GM12875 (cell line): ENCODE measurements around the gene ZBTB7A.

Experiments
- H3K4me3 ChIP-seq: one replicate; pipeline ENCODE4 v1.5.1; 2011; ENCODE audit warnings: low read depth, low read length, control low read depth
- TF ChIP-seq, protein P1 (sequence below): IDR thresholded peaks from 2 replicates; pipeline ENCODE4 v1.5.1; 2011; ENCODE audit warnings: low read depth, mild to moderate bottlenecking, control low read depth, inconsistent platforms, low read length, moderate library complexity, borderline replicate concordance; ENCODE audit not compliant: insufficient read depth

ZBTB7A gene

DNA sequence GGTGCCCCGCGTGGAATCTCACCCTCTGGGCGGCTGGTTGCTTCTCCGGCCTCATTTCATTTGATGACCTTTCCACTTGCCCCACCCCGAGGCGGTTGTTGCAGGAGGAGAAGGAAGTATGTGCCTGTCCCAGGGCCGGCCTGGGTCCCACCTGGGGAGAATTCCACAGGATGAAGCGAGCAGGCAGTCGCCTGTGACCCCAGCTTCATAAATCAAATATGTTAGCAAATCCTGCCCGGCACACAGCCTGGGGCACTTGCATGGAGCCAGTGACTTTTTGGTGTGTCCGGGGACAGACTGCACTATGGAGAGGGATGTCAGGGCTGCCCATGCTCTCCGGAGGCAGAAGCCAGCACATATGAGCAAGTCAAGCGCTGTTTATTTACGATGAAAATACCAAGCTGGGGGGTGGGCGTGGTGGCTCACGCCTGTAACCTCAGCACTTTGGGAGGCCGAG, 19.7 kb upstream of the ZBTB7A start:
- TF ChIP-seq, protein P1, sequence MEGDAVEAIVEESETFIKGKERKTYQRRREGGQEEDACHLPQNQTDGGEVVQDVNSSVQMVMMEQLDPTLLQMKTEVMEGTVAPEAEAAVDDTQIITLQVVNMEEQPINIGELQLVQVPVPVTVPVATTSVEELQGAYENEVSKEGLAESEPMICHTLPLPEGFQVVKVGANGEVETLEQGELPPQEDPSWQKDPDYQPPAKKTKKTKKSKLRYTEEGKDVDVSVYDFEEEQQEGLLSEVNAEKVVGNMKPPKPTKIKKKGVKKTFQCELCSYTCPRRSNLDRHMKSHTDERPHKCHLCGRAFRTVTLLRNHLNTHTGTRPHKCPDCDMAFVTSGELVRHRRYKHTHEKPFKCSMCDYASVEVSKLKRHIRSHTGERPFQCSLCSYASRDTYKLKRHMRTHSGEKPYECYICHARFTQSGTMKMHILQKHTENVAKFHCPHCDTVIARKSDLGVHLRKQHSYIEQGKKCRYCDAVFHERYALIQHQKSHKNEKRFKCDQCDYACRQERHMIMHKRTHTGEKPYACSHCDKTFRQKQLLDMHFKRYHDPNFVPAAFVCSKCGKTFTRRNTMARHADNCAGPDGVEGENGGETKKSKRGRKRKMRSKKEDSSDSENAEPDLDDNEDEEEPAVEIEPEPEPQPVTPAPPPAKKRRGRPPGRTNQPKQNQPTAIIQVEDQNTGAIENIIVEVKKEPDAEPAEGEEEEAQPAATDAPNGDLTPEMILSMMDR = no peak
- no peak overlapping the region for H3K4me3 ChIP-seq

DNA sequence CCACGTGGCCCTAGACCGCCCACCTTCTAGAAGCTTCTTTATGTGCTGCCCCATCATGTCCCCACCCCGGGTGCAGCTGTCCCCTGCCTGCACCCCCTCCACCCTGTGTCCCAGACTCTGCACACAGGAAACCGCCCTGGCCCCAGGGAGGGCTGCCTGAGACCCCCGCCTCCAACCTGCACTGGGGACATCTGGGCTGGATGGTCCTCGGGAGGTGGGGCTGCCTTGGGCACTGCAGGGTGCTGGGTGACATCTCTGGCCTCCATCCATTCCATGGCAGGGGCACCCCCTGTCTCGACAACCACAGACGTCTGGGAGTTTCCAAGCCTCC, 17.8 kb upstream of the ZBTB7A start:
- TF ChIP-seq, protein P1 = no peak
- no peak overlapping the region for H3K4me3 ChIP-seq

DNA sequence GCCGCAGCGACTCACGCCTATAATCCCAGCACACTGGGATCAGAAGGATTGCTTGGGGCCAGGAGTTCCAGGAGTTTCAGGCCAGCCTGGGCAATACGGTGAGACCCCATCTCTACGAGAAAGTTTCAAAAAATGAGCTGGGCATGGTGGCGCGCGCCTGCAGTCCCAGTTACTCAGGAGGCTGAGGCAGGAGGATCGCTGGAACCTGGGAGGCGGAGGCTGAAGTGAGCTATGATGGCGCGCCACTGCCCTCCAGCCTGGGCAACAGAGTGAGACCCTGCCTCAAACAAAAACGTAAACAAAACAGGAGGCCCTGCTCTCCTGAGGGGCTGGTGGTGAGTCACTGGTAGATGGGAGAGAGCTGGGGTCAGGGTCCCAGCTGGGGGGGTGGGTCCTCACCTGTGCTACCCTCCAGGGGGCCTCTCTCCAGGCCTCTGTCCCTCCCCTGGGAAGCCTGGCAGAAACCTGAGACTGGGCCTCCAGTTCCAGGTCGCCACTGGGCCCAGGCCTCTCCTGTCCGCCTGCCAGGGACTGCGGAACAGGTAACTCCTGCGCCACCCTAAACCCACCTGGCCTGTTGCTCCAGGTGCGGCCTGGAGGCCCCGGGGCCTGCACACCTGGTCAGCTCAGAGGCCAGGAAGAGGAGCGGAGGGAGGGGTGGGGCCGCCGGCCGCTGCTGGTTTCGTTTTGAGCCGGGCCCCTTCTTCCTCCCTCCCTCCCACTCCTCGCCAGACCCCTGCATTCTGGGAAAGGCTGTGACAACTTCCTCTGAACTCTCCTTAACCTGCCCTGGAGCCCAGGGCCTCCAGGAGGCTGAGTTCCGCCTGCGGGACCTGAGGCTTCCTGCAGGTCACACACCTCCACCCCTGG, 17.2 kb upstream of the ZBTB7A start:
- H3K4me3 ChIP-seq = no peak overlapping the region
- TF ChIP-seq, protein P1 = no peak

DNA sequence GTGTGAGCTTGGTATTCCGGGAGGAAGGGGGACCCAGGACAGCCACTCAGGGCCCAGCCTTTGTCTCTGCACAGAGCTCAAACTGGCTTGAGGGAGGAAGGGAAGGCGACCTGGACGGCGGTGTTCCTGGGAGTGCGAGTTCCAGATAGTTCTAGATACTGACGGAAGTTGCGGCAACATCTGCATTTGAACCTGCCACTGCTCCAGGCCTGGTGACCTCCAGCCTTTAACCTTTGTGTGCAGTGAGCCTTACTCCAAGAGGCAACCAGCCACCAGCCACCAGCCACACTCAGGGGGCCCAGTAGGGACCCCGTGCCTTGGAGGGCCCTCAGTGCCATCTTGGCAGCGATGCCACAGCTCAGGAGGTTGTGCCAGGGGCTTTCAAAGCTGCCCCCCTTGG, 15.5 kb upstream of the ZBTB7A start:
- TF ChIP-seq, protein P1 = no peak
- no peak overlapping the region for H3K4me3 ChIP-seq

DNA sequence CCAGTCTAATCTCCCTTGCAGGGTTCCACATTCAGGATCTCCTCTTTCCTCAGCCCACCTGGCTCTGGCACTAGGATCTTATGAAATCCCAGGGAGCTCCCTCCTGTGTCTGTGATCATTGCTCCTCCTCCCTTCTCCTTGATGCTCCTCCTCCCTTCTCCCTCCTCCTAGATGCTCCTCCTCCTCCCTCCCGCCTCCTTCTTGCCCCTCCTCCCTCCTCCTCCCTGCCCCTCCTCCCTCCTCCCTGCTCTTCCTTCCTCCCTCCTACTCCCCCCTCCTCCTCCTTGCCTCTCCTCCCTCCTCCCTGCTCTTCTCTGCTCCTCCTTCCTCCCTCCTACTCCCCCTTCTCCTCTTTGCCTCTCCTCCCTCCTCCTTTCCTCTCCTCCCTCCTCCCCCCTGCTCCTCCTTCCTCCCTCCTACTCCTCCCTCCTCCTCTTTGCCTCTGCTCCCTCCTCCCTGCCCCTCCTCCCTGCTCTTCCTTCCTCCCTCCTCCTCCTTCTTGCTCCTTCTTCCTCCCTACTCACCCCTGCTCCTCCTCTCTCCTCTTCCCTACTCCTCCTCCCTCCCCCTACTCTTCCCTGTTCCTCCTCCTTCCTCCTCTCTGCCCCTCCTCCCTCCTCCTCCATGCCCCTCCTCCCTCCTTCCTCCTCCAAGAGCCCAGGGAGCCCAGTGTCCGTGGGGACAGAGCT, 14.9 kb upstream of the ZBTB7A start:
- TF ChIP-seq, protein P1 = no peak
- no peak overlapping the region for H3K4me3 ChIP-seq

DNA sequence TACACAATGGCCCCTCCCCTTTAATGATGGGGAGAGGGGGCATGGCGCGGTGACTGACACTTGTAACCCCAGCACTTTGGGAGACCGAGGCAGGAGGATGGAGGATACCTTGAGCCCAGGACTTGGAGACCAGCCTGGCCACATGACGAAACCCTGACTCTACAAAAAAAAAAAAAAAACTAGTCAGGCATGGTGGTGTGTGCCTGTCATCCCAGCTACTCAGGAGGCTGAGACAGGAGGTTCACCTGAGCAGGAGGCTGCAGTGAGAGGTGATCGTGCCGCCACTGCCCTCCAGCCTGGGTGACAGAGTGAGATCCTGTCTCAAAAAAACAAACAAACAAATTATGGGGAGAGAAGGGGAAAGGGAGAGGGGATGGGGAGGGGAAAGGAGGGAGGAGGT, 13.8 kb upstream of the ZBTB7A start:
- TF ChIP-seq, protein P1 = no peak

More for the DNA sequence above, 13.8 kb upstream of the ZBTB7A start:
- no peak overlapping the region for H3K4me3 ChIP-seq
